Astrocyte (in vitro differentiated cells and primary cell): ENCODE results near the gene PCGF3. TPM values are rescaled to one million over a fixed set of nuclear protein-coding genes. Genes with fewer than 3 reads are reported as not detected.
A peak's percentile ranks its signal among the peaks of the same experiment; 100 is the strongest.

ENCODE experiments used
- DNase-seq: peaks from one replicate; pipeline ENCODE4 v3.0.0-alpha.2; 2010; ENCODE audit warnings: low read depth
- FAIRE-seq: peaks from 2 replicates; lab custom pipeline; 2011; peaks lifted over from hg19 to GRCh38; lab: Jason Lieb, UNC
- H2AFZ ChIP-seq: 2 replicates; pipeline ENCODE4 v1.6.0; 2012; ENCODE audit warnings: low read depth, low read length, inconsistent platforms
- H3K27ac ChIP-seq: 2 replicates; pipeline ENCODE4 v1.5.1; 2011; ENCODE audit warnings: low read depth, low read length, inconsistent platforms
- H3K27me3 ChIP-seq: 2 replicates; pipeline ENCODE4 v1.6.0; 2011; ENCODE audit warnings: low read length, inconsistent platforms; ENCODE audit not compliant: insufficient read depth
- H3K36me3 ChIP-seq: 2 replicates; pipeline ENCODE4 v1.5.1; 2011; ENCODE audit warnings: low read length, inconsistent platforms; ENCODE audit not compliant: insufficient read depth
- H3K4me1 ChIP-seq: 2 replicates; pipeline ENCODE4 v1.5.1; 2011; ENCODE audit warnings: low read length, inconsistent platforms; ENCODE audit not compliant: insufficient read depth
- H3K4me2 ChIP-seq: 2 replicates; pipeline ENCODE4 v1.6.0; 2012; ENCODE audit warnings: low read length, inconsistent platforms
- H3K4me3 ChIP-seq: 2 replicates; pipeline ENCODE4 v1.5.1; 2011; ENCODE audit warnings: low read depth, mild to moderate bottlenecking, low read length, inconsistent platforms; ENCODE audit not compliant: insufficient read depth
- H3K79me2 ChIP-seq: 2 replicates; pipeline ENCODE4 v1.6.0; 2012; ENCODE audit warnings: mild to moderate bottlenecking, low read length, inconsistent platforms; ENCODE audit not compliant: insufficient read depth
- H3K9ac ChIP-seq: 2 replicates; pipeline ENCODE4 v1.6.0; 2012; ENCODE audit warnings: mild to moderate bottlenecking, low read length, inconsistent platforms
- H3K9me3 ChIP-seq: 2 replicates; pipeline ENCODE4 v1.5.1; 2012; ENCODE audit warnings: low read depth, mild to moderate bottlenecking, low read length, inconsistent platforms; ENCODE audit not compliant: insufficient read depth
- H4K20me1 ChIP-seq: 2 replicates; pipeline ENCODE4 v1.6.0; 2012; ENCODE audit warnings: low read length, inconsistent platforms; ENCODE audit not compliant: insufficient read depth
- H3K27ac Mint-ChIP-seq: one replicate; pipeline ENCODE4 v1.8.0; 2021; ENCODE audit warnings: mild to moderate bottlenecking, mixed read lengths; ENCODE audit not compliant: unreplicated experiment
- H3K27me3 Mint-ChIP-seq: one replicate; pipeline ENCODE4 v1.8.0; 2021; ENCODE audit warnings: low read depth, mixed read lengths; ENCODE audit not compliant: unreplicated experiment
- H3K36me3 Mint-ChIP-seq: one replicate; pipeline ENCODE4 v1.8.0; 2021; ENCODE audit warnings: low read depth, mixed read lengths; ENCODE audit not compliant: unreplicated experiment
- H3K4me1 Mint-ChIP-seq: one replicate; pipeline ENCODE4 v1.8.0; 2021; ENCODE audit warnings: low read depth, mixed read lengths; ENCODE audit not compliant: unreplicated experiment
- H3K4me3 Mint-ChIP-seq: one replicate; pipeline ENCODE4 v1.8.0; 2021; ENCODE audit warnings: mild to moderate bottlenecking, moderate library complexity, mixed read lengths; ENCODE audit not compliant: unreplicated experiment
- H3K9me3 Mint-ChIP-seq: one replicate; pipeline ENCODE4 v1.8.0; 2021; ENCODE audit warnings: mild to moderate bottlenecking, mixed read lengths; ENCODE audit not compliant: unreplicated experiment
- EZH2 ChIP-seq: IDR thresholded peaks from 2 replicates; pipeline ENCODE4 v1.6.1; 2012; ENCODE audit warnings: mild to moderate bottlenecking, low read length, inconsistent platforms; ENCODE audit not compliant: insufficient read depth
- total RNA-seq: library from RNA; stranded (reverse); gene quantifications from 2 replicates; pipeline ENCODE4 v1.2.1, GENCODE V29; 2021
- TF ChIP-seq, protein P1 (sequence below): IDR thresholded peaks from 2 replicates; pipeline ENCODE4 v1.5.1; 2011; ENCODE audit warnings: low read depth, mild to moderate bottlenecking, inconsistent platforms, low read length, moderate library complexity; ENCODE audit not compliant: insufficient read depth

PCGF3 gene
- total RNA-seq, 1 donor from 2014 or later: 65.7 TPM

DNA sequence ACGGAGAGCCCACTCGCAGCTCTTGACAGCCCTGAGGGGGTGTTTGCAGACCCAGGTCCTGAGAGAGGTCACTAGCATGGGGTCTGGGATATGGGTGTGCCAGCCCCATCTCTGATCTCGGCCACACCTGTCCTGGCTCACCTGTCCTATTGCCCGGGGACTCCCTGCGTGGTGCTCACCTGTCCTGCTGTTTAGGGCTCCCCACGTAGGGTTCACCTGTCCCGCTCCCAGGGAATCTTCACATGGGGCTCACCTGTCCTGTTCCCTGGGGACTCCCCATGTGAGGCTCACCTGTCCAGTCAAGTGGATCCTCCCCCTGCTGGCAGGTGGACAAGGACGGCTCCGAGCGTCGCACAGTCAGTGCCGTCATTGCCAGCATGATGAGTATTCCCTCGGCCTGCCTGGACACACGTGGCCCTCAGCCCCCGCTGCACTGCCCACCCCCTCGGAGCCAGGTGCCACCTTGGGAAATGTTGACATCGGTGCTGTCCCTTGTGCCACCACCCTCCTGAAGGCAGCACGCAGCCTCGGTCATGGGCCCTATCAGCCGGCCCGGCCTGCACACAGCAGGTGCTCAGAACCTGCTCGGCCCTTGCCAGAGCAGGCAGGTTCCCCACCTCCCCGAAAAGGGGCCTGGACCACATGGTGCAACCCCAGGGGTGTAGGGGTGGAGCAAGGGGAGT, 23.0 kb upstream of the PCGF3 start:
- H3K36me3 ChIP-seq: no peaks in the 10 kb centered on the region
- H3K4me1 ChIP-seq: peaks cover 16% of the 10 kb centered on the region
- no peak for FAIRE-seq
- no peak overlapping the region for H3K4me2 ChIP-seq
- Mint-ChIP-seq H3K4me1 (peaks cover 19% of the 10 kb centered on the region), H3K27me3 (peaks cover 3% of the 10 kb centered on the region), H3K27ac (peak overlapping the region; percentile 66), H3K4me3 (no peak overlapping the region), H3K9me3 (no peaks in the 10 kb centered on the region), H3K36me3 (peaks cover 4% of the 10 kb centered on the region)
- H3K4me3 ChIP-seq: no peak overlapping the region
- no peaks in the 10 kb centered on the region for H3K79me2 ChIP-seq
- H2AFZ ChIP-seq: no peak overlapping the region
- no peaks in the 10 kb centered on the region for H3K9me3 ChIP-seq
- no peak for DNase-seq
- no peaks in the 10 kb centered on the region for H4K20me1 ChIP-seq
- TF ChIP-seq EZH2: no peak
- TF ChIP-seq, protein P1, sequence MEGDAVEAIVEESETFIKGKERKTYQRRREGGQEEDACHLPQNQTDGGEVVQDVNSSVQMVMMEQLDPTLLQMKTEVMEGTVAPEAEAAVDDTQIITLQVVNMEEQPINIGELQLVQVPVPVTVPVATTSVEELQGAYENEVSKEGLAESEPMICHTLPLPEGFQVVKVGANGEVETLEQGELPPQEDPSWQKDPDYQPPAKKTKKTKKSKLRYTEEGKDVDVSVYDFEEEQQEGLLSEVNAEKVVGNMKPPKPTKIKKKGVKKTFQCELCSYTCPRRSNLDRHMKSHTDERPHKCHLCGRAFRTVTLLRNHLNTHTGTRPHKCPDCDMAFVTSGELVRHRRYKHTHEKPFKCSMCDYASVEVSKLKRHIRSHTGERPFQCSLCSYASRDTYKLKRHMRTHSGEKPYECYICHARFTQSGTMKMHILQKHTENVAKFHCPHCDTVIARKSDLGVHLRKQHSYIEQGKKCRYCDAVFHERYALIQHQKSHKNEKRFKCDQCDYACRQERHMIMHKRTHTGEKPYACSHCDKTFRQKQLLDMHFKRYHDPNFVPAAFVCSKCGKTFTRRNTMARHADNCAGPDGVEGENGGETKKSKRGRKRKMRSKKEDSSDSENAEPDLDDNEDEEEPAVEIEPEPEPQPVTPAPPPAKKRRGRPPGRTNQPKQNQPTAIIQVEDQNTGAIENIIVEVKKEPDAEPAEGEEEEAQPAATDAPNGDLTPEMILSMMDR: no peak
- H3K9ac ChIP-seq: no peak overlapping the region
- no peaks in the 10 kb centered on the region for H3K27me3 ChIP-seq
- H3K27ac ChIP-seq: no peak overlapping the region

DNA sequence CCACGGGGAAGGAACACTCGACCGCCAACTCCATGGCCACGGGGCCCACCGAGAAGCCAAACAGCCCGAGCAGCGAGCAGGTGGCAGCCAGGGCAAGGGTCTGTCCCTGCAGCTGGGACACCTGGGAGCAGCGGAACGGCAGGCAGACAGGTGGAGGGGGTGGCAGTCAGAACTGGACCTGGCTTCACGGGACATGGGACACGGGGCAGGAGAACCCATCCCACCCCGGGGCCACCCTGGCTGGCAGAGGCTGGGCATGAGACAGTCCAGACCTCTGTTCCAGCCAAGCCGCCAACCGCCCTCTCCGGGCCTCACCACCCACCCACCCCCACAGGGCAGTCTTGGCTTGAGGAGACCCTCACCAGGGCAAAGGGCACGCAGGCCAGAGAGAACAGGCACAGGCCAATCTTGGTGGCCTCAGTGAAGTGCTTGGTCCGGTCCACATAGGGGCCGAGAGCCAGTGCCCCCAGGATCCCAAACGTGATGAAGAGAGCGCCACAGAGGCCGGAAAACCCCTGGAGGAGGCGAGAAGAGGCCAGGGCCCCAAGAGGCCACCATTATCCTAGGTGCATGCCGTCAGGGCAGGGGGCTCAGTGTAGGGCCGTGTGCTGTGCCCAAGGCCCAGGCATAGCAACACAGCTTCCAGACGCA, 22.3 kb upstream of the PCGF3 start:
- H3K9me3 ChIP-seq: no peaks in the 10 kb centered on the region
- DNase-seq (no peak), FAIRE-seq (no peak)
- TF ChIP-seq, protein P1: no peak
- TF ChIP-seq EZH2: no peak
- H3K27ac ChIP-seq: no peak overlapping the region
- Mint-ChIP-seq H3K36me3 (peaks cover 4% of the 10 kb centered on the region), H3K27me3 (peaks cover 3% of the 10 kb centered on the region), H3K9me3 (no peaks in the 10 kb centered on the region), H3K4me3 (no peak overlapping the region), H3K27ac (peak overlapping the region; percentile 26), H3K4me1 (peaks cover 19% of the 10 kb centered on the region)
- no peaks in the 10 kb centered on the region for H3K27me3 ChIP-seq
- H3K36me3 ChIP-seq: no peaks in the 10 kb centered on the region
- no peak overlapping the region for H2AFZ ChIP-seq
- H3K9ac ChIP-seq: no peak overlapping the region
- no peak overlapping the region for H3K4me2 ChIP-seq
- H3K79me2 ChIP-seq: no peaks in the 10 kb centered on the region
- no peaks in the 10 kb centered on the region for H4K20me1 ChIP-seq
- H3K4me1 ChIP-seq: peaks cover 23% of the 10 kb centered on the region
- H3K4me3 ChIP-seq: no peak overlapping the region
